ENCODE data around the gene STPG1. TPM values are rescaled to one million over a fixed set of nuclear protein-coding genes. Genes with fewer than 3 reads are reported as not detected.

The STPG1 gene
- total RNA-seq, 6 donors from 2014 or later = 5.5 to 20.1 (median 8.2) TPM

GRCh38 chr1:24400065-24400464 lies 13.5 kb downstream of the STPG1 start:
- no peaks in the 10 kb centered on the region for H3K27me3 ChIP-seq
- 39 to 52% methylated on average over 1 of the region's 1 CpG for WGBS, 2 donors
- H3K27ac ChIP-seq = peak overlapping the region in 1 of 4 donors; percentile 10
- no peak for ATAC-seq (ENCODE audit: low FRiP score in 2 of 2)
- DNase-seq = no peak
- H3K4me3 ChIP-seq = no peak overlapping the region
- H3K36me3 ChIP-seq = peaks cover 0 to 9% (median 0%) of the 10 kb centered on the region in 4 donors
- H3K4me1 ChIP-seq = no peaks in the 10 kb centered on the region
- no peaks in the 10 kb centered on the region for H3K9me3 ChIP-seq
- TF ChIP-seq EP300 (IDR thresholded peaks at IDR 0.05) (no peak), POLR2AphosphoS5 (IDR thresholded peaks at IDR 0.05) (no peak), POLR2A (IDR thresholded peaks at IDR 0.05) (no peak), CTCF (IDR thresholded peaks at IDR 0.05) (no peak)

GRCh38 chr1:24393892-24394291 lies 19.7 kb downstream of the STPG1 start:
- Histone ChIP-seq H3K36me3 (no peaks in the 10 kb centered on the region), H3K27ac (peak overlapping the region in 3 of 4 donors; percentile 5 to 86 (median 84)), H3K4me3 (no peak overlapping the region), H3K9me3 (no peaks in the 10 kb centered on the region), H3K27me3 (no peaks in the 10 kb centered on the region), H3K4me1 (peaks cover 17 to 34% (median 26%) of the 10 kb centered on the region in 4 donors)
- TF ChIP-seq CTCF (IDR thresholded peaks at IDR 0.05) (no peak), POLR2A (IDR thresholded peaks at IDR 0.05) (no peak), POLR2AphosphoS5 (IDR thresholded peaks at IDR 0.05) (no peak), EP300 (IDR thresholded peaks at IDR 0.05) (no peak)
- no peak for ATAC-seq (ENCODE audit: low FRiP score in 2 of 2)
- WGBS, 2 donors = 82% methylated on average over 6 of the region's 6 CpGs
- DNase-seq = no peak

- Histone ChIP-seq H3K4me1 (peaks cover 17 to 42% (median 26%) of the 10 kb centered on the region in 4 donors), H3K9me3 (no peaks in the 10 kb centered on the region), H3K27ac (peak overlapping the region; percentile 60 to 86 (median 80)), H3K27me3 (no peaks in the 10 kb centered on the region), H3K4me3 (no peak overlapping the region), H3K36me3 (no peaks in the 10 kb centered on the region)
- no peak for TF ChIP-seq CTCF (IDR thresholded peaks at IDR 0.05)
- TF ChIP-seq POLR2A (IDR thresholded peaks at IDR 0.05) = no peak
- no peak for TF ChIP-seq EP300 (IDR thresholded peaks at IDR 0.05)
- no peak for TF ChIP-seq POLR2AphosphoS5 (IDR thresholded peaks at IDR 0.05)
- WGBS, 2 donors = 68 to 70% methylated on average over 4 of the region's 4 CpGs
- ATAC-seq (ENCODE audit: low FRiP score in 2 of 2) (no peak), DNase-seq (no peak)
These were observed 20.5 kb downstream of the STPG1 start for GRCh38 chr1:24392982-24393650.

GRCh38 chr1:24392604-24392946 lies 21.0 kb downstream of the STPG1 start:
- no peaks in the 10 kb centered on the region for H3K27me3 ChIP-seq
- no peak overlapping the region for H3K4me3 ChIP-seq
- 86 to 91% methylated on average over 4 of the region's 4 CpGs for WGBS, 2 donors
- TF ChIP-seq POLR2A (IDR thresholded peaks at IDR 0.05) (no peak), EP300 (IDR thresholded peaks at IDR 0.05) (no peak)
- DNase-seq (no peak), ATAC-seq (ENCODE audit: low FRiP score in 2 of 2) (no peak)
- no peaks in the 10 kb centered on the region for H3K36me3 ChIP-seq
- H3K9me3 ChIP-seq = no peaks in the 10 kb centered on the region
- H3K4me1 ChIP-seq = peaks cover 17 to 43% (median 26%) of the 10 kb centered on the region in 4 donors
- peak overlapping the region; percentile 60 to 86 (median 80) for H3K27ac ChIP-seq

- Histone ChIP-seq H3K9me3 (no peaks in the 10 kb centered on the region), H3K4me1 (peaks cover 20 to 43% (median 26%) of the 10 kb centered on the region in 4 donors), H3K27ac (peak overlapping the region; percentile 60 to 86 (median 80)), H3K27me3 (no peaks in the 10 kb centered on the region), H3K36me3 (no peaks in the 10 kb centered on the region), H3K4me3 (peak overlapping the region in 3 of 4 donors; percentile 4 to 16 (median 7))
- WGBS, 2 donors = 42 to 43% methylated on average over 11 of the region's 11 CpGs
- ATAC-seq (ENCODE audit: low FRiP score in 2 of 2) = peak; percentile 89 to 90
- peak in 1 of 2 donors; percentile 38 for TF ChIP-seq POLR2AphosphoS5 (IDR thresholded peaks at IDR 0.05)
- no peak for TF ChIP-seq EP300 (IDR thresholded peaks at IDR 0.05)
- TF ChIP-seq CTCF (IDR thresholded peaks at IDR 0.05) = peak; percentile 61 to 81 (median 70)
- no peak for TF ChIP-seq POLR2A (IDR thresholded peaks at IDR 0.05)
- DNase-seq = peak in 1 of 2 donors; percentile 66
These were observed 21.5 kb downstream of the STPG1 start for GRCh38 chr1:24391882-24392603.

Measured in upper lobe of left lung (tissue), 6 donors.